GM18505 (cell line): ENCODE measurements around the gene PRTFDC1.
A peak's percentile ranks its signal among the peaks of the same experiment; 100 is the strongest.
"Not testable (repeated sequence)": the region's sequence is repeated elsewhere in the genome, so short reads cannot be mapped to it uniquely, and the experiment has no call there.

Experiments
- ATAC-seq: cut with Tn5 transposase; IDR thresholded peaks from one replicate; pipeline ENCODE4 v1.9.1; 2021; ENCODE audit not compliant: unreplicated experiment
- POLR2A ChIP-seq: IDR thresholded peaks from 4 replicates; pipeline ENCODE4 v1.6.1; 2011; ENCODE audit warnings: borderline replicate concordance; ENCODE audit not compliant: insufficient read depth, insufficient read length; ENCODE audit errors: extremely low read depth

The PRTFDC1 gene

DNA sequence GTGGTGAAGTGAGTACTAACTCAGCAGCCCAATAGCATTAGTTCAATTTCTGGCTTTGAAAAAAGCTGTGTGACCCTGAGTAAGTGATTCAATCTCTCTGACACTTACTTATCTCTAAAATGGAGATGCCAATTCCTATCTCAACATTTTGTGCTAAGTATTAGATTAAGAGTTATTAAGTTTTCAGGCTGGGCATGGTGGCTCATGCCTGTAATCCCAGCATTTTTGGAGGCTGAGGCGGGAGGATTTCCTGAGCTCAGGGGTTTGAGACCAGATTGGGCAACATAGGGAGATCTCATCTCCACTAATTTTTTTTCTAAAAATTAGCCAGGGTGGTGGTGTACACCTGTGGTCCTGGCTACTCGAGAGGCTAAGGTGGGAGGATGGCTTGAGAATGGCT, 109.5 kb downstream of the PRTFDC1 start:
- ATAC-seq = no peak
- no peak for TF ChIP-seq POLR2A

DNA sequence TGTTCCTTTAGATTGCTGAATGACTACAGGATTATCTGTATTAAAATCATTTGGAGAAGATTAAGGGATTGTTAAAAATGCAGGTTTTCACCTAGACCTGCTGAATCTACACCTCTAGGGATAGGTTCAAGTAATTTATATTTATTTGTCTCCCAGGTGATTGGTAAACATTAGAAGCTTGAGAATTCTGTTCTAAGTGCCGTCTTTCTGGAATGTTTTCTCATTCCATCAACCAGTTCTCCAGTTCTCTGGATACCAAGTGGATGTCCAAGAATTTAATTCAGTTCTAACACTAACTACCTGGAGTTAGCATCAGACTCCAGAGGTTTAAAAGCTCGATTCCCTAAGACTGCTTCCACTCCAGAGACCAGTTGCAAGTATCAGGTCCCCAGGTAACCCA, 110.9 kb downstream of the PRTFDC1 start:
- no peak for TF ChIP-seq POLR2A
- ATAC-seq = no peak

DNA sequence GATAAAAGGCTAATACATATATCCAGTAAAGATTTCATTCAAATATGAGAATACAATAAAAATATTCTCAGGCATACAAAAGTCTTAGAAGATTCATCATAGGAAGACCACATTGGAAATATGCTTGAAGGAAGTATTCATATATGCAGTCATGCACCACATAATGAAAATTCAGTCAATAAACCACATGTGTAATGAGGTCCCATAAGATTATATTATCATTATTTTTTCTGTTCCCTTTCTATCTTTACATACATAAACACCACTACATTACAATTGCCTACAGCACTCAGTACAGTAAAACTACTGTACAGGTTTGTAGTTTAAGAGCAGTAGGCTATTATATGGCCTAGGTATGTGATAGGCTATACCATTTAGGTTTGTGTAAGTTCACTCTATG, 111.6 kb downstream of the PRTFDC1 start:
- no peak for TF ChIP-seq POLR2A
- ATAC-seq = no peak

DNA sequence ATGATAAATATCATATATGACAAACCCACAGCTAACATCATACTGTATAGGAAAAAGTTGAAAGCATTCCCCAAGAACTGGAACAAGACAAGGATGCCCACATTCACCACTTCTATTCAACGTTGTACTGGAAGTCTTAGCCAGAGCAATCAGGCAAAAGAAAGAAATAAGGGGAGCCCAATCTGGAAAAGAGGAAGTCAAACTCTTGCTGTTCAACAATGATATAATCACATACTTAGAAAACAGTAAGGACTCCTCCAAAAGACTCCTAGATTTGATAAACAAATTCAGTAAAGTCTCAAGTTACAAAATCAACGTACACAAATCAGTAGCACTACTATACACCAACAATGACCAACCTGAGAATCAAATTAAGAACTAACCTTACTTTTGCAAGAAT, 114.6 kb downstream of the PRTFDC1 start:
- ATAC-seq = not testable (repeated sequence)

DNA sequence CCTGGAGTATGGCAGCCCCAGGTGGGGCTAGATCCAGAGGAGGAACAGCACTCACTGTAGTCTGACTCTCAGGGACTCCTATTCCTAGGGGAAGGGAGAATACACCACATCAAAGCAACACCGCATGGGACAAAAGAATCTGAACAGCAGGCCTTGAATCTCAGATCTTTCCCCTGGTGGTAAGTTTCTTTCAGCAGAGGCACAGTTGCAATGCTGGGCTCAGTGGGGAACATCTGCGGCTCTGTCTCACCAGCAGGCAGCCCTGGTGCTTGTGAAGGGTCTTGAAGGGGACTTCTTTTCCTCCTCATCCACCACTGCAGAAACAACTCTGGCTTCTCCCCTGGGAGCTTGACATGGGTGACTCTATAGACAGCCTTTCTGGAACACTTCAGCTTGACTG, 117.5 kb downstream of the PRTFDC1 start:
- TF ChIP-seq POLR2A = no peak
- no peak for ATAC-seq

DNA sequence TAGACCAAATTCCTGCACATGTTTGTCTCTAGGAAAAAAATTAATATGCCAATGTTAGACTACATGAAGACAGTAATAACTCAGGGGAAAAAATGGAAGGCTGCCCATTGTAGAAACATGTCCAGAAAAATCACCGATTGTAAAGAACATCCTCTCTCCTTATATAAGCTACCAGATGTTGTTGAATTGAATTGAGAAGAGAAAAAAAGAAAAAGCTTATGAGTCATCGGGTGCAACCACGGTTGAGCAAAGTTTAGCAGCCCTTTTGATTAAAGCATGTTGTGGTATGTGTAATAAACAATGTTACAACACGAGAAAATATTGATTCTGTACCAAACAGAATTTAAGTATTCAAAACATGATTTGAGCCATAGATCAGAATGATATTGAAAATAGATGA, 126.4 kb downstream of the PRTFDC1 start:
- no peak for ATAC-seq
- TF ChIP-seq POLR2A = no peak

DNA sequence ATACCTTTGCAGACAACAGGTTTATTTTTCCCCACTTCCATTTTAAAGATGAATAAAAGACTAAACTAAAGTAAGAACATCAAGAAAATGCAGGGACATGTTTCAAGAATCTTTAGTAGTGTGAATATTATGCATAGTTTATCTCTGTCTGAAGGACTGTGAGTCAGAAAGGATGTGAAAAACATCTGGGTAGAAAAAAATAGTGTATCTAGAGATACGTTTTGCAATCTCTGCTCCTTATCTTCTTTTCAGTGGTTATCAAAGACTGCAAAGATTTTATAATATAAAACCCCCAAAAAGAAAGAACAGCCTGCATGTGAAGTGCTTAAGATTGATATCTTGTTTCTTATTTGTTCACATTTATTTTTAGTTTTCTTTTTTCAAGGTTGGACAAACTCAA, 126.9 kb downstream of the PRTFDC1 start:
- ATAC-seq = no peak
- no peak for TF ChIP-seq POLR2A

DNA sequence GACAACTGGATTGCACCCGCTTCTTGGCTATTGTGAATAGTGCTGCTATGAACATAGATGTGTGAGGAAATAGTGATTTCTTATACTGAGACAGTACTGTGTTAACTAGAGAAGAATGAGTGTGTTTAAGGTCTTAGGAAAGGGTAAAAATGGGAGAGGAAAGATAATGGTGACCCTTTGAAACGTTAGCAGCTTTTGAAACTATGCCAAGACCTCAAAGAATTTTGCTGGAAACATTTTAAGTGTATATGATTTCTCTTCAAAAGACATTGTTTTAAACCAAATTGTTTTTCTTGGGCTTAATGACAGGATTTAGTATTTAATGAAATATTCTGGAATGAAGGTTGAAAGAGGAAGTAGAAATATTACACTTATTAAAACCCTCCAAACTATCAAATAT, 127.9 kb downstream of the PRTFDC1 start:
- ATAC-seq = no peak
- no peak for TF ChIP-seq POLR2A

DNA sequence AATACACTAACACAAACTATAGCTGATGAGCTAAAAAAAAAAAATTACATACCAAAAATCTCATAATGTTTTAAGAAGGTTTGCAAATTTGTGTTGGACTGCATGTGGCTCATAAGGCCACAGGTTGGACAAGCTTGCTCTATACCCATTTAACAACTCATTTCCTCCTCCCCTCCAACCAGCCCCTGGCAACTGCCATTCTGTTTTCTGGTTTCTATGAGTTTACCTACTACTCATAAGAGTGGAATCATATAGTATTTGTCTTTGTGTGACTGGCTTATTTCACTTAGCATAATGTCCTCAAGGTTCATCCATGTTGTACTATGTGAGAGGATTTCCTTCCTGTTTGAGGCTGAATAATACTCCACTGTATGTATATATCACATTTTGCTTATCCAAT, 128.3 kb downstream of the PRTFDC1 start:
- no peak for ATAC-seq
- no peak for TF ChIP-seq POLR2A

DNA sequence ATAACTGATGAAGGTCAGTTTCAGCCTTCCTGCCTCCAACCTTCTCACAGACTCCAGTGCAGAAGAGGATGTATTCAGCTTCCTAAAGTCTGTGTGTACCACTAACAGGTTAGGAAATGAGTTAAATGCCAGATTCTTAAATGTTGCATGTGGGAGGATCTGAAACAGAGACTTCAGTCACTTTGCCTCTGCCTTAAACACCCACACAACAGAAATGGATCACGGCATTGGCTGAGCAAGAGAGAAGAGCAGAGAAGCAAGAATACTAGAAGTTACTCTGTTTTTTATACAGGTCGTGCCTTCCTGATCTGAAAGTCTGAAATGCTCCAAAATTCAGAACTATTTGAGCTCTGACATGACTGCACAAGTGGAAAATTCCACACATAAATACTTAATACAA, 129.8 kb downstream of the PRTFDC1 start:
- peak; percentile 78 for ATAC-seq
- TF ChIP-seq POLR2A = no peak

DNA sequence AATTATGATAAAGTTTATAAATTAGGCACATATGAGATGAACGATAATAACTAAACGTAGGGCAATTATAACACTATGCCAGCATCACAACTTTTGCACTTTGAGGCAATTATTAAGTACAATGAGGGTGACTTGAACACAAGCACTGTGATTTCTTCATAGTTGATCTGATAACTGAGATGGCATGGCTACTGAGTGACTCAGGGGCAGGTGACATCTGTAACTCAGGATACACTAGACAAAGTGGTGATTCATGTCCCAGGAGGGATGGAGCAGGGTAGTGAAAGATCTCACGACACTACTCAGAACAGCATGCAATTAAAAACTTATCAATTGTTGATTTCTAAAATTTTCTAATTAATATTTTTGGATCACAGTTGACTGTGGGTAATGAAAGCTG, 130.4 kb downstream of the PRTFDC1 start:
- TF ChIP-seq POLR2A = no peak
- no peak for ATAC-seq

DNA sequence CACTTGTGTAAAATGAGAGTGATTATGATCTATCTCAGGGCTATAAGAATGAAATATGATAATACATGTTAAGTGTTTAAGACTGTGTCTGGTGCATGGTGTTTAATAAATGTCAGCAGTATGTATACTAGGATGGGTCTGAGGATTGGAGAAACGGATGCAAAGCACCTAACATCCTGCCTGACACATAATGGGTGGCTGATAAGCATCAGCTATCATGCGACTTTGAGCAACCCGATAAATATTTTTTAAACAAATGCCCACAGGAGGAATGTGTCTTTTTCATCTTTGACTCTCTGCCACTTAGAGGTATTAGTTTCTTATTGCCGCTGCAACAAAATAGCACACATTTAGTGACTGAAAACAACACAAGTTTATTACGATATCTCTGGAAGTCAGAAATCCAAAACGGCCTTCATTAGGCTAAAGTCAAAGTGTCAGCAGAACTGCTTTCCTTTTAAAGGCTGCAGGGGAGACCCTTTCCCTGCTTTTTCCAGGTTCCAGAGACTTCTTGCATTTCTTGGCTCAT, 135.5 kb downstream of the PRTFDC1 start:
- no peak for TF ChIP-seq POLR2A
- no peak for ATAC-seq

DNA sequence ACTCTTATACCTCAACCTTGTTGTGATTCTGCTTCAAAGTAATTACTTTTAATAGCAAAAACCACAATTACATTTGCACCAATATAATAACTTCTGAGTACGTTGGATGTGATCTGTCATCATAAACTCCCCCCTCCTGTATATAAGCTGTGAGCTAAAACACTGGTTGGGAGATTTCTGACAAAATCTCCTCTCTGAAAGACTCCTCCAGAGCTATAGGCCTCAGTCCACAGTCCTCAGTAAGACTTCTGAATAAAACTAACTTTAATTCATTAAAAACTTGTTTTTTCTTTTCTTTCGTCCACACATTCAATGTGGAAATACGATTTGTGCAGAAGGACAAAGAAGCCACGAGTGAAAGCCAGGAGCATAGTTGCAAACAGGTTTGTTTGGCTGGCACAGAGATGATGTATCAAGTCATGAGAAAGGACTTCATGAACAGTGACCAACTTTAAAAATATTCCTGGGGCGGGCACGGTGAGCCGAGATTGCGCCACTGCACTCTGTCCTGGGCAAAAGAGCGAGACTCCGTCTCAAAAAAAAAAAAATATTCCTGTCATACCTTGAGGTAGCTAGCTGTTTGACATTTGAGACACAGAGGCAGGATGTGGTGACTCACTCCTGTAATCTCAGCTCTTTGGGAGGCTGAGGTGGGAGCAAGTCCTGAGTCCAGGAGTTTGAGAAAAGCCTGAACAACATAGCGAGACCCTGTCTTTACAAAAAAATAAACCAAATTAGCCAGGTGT, 137.7 kb downstream of the PRTFDC1 start:
- ATAC-seq = no peak
- TF ChIP-seq POLR2A = no peak

DNA sequence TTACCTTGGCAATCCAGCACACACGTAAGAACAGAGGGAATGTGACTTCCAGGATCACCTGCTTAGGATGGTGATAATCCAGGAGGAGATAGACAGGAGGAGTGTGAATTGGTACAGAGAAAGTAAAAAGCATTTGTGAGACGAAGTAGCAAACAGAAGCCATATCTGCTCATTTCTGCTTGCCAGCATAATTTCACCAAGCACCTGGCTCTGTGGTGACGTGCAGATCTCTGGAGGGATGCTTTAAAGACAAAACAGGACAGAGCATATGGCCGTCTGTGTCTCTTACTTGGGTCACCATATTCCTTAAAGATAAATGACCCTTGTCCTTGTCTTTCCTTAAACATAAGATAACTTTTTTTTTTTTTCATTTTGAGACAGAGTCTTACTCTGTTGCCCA, 138.6 kb downstream of the PRTFDC1 start:
- TF ChIP-seq POLR2A = no peak
- ATAC-seq = no peak

DNA sequence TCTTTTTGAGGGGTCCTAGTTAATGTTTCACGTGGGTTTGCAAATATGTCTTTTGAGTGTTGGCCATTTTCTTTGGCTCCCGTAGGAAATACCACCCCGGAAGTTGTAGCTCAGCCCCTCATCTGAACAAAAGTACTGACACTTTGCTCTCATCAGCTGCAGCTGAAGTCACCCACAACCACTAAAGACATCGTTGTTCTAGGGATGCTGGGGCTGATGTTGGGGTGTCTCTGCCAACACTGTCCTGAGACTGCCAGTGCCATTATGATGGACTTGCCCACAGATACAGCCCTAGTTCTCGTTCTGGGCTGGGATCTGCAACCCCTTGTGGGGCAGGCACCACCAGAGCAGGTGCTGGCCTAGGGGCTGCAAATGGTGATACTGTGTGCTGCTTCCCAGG, 146.1 kb downstream of the PRTFDC1 start:
- no peak for ATAC-seq
- TF ChIP-seq POLR2A = no peak
